Measurements from ENCODE around the gene MEMO1.
"Not testable (repeated sequence)": the region's sequence is repeated elsewhere in the genome, so short reads cannot be mapped to it uniquely, and the experiment has no call there.

The MEMO1 gene

GRCh38 chr2:31966402-31966801 is 44.4 kb downstream of the MEMO1 start:
- DNase-seq (ENCODE audit: low spot score); H3K14ac ChIP-seq (ENCODE audit: low read length); H3K79me1 ChIP-seq (ENCODE audit: low read depth, low read length); H3K9me3 ChIP-seq (replicated peaks in 1 of 2; ENCODE audit: control insufficient read depth in 2 of 2, insufficient read depth in 1 of 2, low read depth in 1 of 2, low read length in 2 of 2); H4K91ac ChIP-seq (ENCODE audit: low read depth, low read length, poor library complexity); H3K4ac ChIP-seq (ENCODE audit: low read length); H2BK15ac ChIP-seq (ENCODE audit: low read length); H2BK12ac ChIP-seq (ENCODE audit: low read length); H3K4me2 ChIP-seq (ENCODE audit: insufficient read depth, low read length, poor library complexity, severe bottlenecking); H3K18ac ChIP-seq (ENCODE audit: low read length); H3K27me3 ChIP-seq (ENCODE audit: control insufficient read depth in 3 of 3, insufficient read depth in 3 of 3, low read depth in 1 of 3, low read length in 3 of 3); H3K23ac ChIP-seq (ENCODE audit: low read depth, low read length, poor library complexity); H2BK5ac ChIP-seq (ENCODE audit: low read length); H3K4me3 ChIP-seq (ENCODE audit: low read length in 2 of 2); H4K8ac ChIP-seq (ENCODE audit: low read depth, low read length); H3K27ac ChIP-seq (replicated peaks; ENCODE audit: low read length); H3K9ac ChIP-seq (ENCODE audit: low read depth, low read length, poor library complexity); H2AFZ ChIP-seq (ENCODE audit: low read length); H2BK120ac ChIP-seq (ENCODE audit: low read depth, low read length); H3K36me3 ChIP-seq (replicated peaks in 1 of 2; ENCODE audit: control insufficient read depth in 2 of 2, insufficient read depth in 2 of 2, low read length in 2 of 2); H3K4me1 ChIP-seq (ENCODE audit: control insufficient read depth in 2 of 2, insufficient read depth in 1 of 2, low read depth in 1 of 2, low read length in 2 of 2); H2AK5ac ChIP-seq (ENCODE audit: low read depth, low read length): not testable (repeated sequence)
- no CpG with 5 or more reads among the region's 6 CpGs for WGBS, 2 donors (ENCODE audit: extremely low coverage in 2 of 2, insufficient read length in 2 of 2, insufficient replicate concordance in 1 of 2)

- H3K18ac ChIP-seq (ENCODE audit: low read length) = no peak overlapping the region
- no peaks in the 10 kb centered on the region for H3K27me3 ChIP-seq (ENCODE audit: control insufficient read depth in 3 of 3, insufficient read depth in 3 of 3, low read depth in 1 of 3, low read length in 3 of 3)
- H4K91ac ChIP-seq (ENCODE audit: low read depth, low read length, poor library complexity) = no peak overlapping the region
- H3K79me1 ChIP-seq (ENCODE audit: low read depth, low read length) = no peaks in the 10 kb centered on the region
- H2AK5ac ChIP-seq (ENCODE audit: low read depth, low read length) = no peak overlapping the region
- no peak overlapping the region for H3K4me2 ChIP-seq (ENCODE audit: insufficient read depth, low read length, poor library complexity, severe bottlenecking)
- H2BK120ac ChIP-seq (ENCODE audit: low read depth, low read length) = no peak overlapping the region
- no peak overlapping the region for H3K14ac ChIP-seq (ENCODE audit: low read length)
- no peak overlapping the region for H3K27ac ChIP-seq (replicated peaks; ENCODE audit: low read length)
- no peak overlapping the region for H3K9ac ChIP-seq (ENCODE audit: low read depth, low read length, poor library complexity)
- H2AFZ ChIP-seq (ENCODE audit: low read length) = no peak overlapping the region
- H3K23ac ChIP-seq (ENCODE audit: low read depth, low read length, poor library complexity) = no peak overlapping the region
- H2BK15ac ChIP-seq (ENCODE audit: low read length) = no peak overlapping the region
- DNase-seq (ENCODE audit: low spot score) = no peak
- H2BK12ac ChIP-seq (ENCODE audit: low read length) = no peak overlapping the region
- H4K8ac ChIP-seq (ENCODE audit: low read depth, low read length) = no peak overlapping the region
- no peak overlapping the region for H3K4ac ChIP-seq (ENCODE audit: low read length)
- H3K4me3 ChIP-seq (ENCODE audit: low read length in 2 of 2) = no peak overlapping the region
- H2BK5ac ChIP-seq (ENCODE audit: low read length) = no peak overlapping the region
- no CpG with 5 or more reads among the region's 5 CpGs for WGBS, 2 donors (ENCODE audit: extremely low coverage in 2 of 2, insufficient read length in 2 of 2, insufficient replicate concordance in 1 of 2)
- H3K4me1 ChIP-seq (ENCODE audit: control insufficient read depth in 2 of 2, insufficient read depth in 1 of 2, low read depth in 1 of 2, low read length in 2 of 2) = peaks cover 3 to 5% of the 10 kb centered on the region in 2 donors
- no peaks in the 10 kb centered on the region for H3K9me3 ChIP-seq (replicated peaks in 1 of 2; ENCODE audit: control insufficient read depth in 2 of 2, insufficient read depth in 1 of 2, low read depth in 1 of 2, low read length in 2 of 2)
- peaks cover 0 to 5% of the 10 kb centered on the region in 2 donors for H3K36me3 ChIP-seq (replicated peaks in 1 of 2; ENCODE audit: control insufficient read depth in 2 of 2, insufficient read depth in 2 of 2, low read length in 2 of 2)
Measured at GRCh38 chr2:31965094-31965493, 45.7 kb downstream of the MEMO1 start.

- H2AFZ ChIP-seq (ENCODE audit: low read length) = no peak overlapping the region
Measured at GRCh38 chr2:31962757-31963361, 47.9 kb downstream of the MEMO1 start.

DNA sequence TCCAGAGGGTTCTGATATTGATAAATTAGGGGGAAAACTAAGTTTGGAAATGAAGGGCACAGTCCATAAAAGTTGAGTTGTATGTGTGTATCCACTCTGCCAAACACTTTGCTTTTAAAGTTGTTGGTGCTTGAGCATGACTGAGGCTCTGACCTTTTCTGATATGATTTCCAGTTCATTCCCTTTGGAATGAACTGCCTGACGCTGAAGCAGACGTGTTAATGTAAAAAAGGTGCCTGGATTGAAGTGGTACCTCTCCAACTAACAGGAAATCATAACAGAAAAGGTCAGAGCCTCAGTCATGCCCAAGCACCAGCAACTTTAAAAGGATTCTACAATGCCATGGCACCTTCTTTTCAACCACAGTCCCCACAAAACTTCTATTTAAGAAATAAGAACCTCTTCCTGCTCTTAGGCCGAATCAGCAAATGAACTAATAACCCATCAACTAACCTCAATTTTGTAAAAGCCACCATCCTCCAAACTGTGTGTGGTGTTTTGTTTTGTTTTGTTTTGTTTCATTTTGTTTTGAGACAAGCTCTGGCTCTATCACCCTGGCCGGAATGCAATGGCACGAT is 52.6 kb downstream of the MEMO1 start:
- Histone ChIP-seq H3K4me1 (ENCODE audit: control insufficient read depth in 2 of 2, insufficient read depth in 1 of 2, low read depth in 1 of 2, low read length in 2 of 2) (no peaks in the 10 kb centered on the region), H4K8ac (ENCODE audit: low read depth, low read length) (no peak overlapping the region), H3K27ac (replicated peaks; ENCODE audit: low read length) (no peak overlapping the region), H3K36me3 (replicated peaks in 1 of 2; ENCODE audit: control insufficient read depth in 2 of 2, insufficient read depth in 2 of 2, low read length in 2 of 2) (peaks cover 0 to 10% of the 10 kb centered on the region in 2 donors), H3K4me2 (ENCODE audit: insufficient read depth, low read length, poor library complexity, severe bottlenecking) (no peak overlapping the region), H2BK12ac (ENCODE audit: low read length) (no peak overlapping the region), H2AFZ (ENCODE audit: low read length) (no peak overlapping the region), H3K79me1 (ENCODE audit: low read depth, low read length) (peaks cover 2% of the 10 kb centered on the region), H3K9me3 (replicated peaks in 1 of 2; ENCODE audit: control insufficient read depth in 2 of 2, insufficient read depth in 1 of 2, low read depth in 1 of 2, low read length in 2 of 2) (peaks cover 0 to 4% of the 10 kb centered on the region in 2 donors), H2BK5ac (ENCODE audit: low read length) (no peak overlapping the region), H3K18ac (ENCODE audit: low read length) (no peak overlapping the region), H4K91ac (ENCODE audit: low read depth, low read length, poor library complexity) (no peak overlapping the region), H3K4ac (ENCODE audit: low read length) (no peak overlapping the region), H3K9ac (ENCODE audit: low read depth, low read length, poor library complexity) (no peak overlapping the region), H2AK5ac (ENCODE audit: low read depth, low read length) (no peak overlapping the region), H3K14ac (ENCODE audit: low read length) (no peak overlapping the region), H3K27me3 (ENCODE audit: control insufficient read depth in 3 of 3, insufficient read depth in 3 of 3, low read depth in 1 of 3, low read length in 3 of 3) (no peaks in the 10 kb centered on the region), H3K23ac (ENCODE audit: low read depth, low read length, poor library complexity) (no peak overlapping the region), H2BK15ac (ENCODE audit: low read length) (no peak overlapping the region), H2BK120ac (ENCODE audit: low read depth, low read length) (no peak overlapping the region), H3K4me3 (ENCODE audit: low read length in 2 of 2) (no peak overlapping the region)
- DNase-seq (ENCODE audit: low spot score) = no peak
- no CpG with 5 or more reads among the region's 5 CpGs for WGBS, 2 donors (ENCODE audit: extremely low coverage in 2 of 2, insufficient read length in 2 of 2, insufficient replicate concordance in 1 of 2)

More at GRCh38 chr2:31962757-31963361, 47.9 kb downstream of the MEMO1 start:
- H2BK120ac ChIP-seq (ENCODE audit: low read depth, low read length) = no peak overlapping the region
- no peak overlapping the region for H3K23ac ChIP-seq (ENCODE audit: low read depth, low read length, poor library complexity)
- no peak overlapping the region for H3K9ac ChIP-seq (ENCODE audit: low read depth, low read length, poor library complexity)
- H3K4me3 ChIP-seq (ENCODE audit: low read length in 2 of 2) = no peak overlapping the region
- no peak overlapping the region for H4K91ac ChIP-seq (ENCODE audit: low read depth, low read length, poor library complexity)
- H2AK5ac ChIP-seq (ENCODE audit: low read depth, low read length) = no peak overlapping the region
- H3K18ac ChIP-seq (ENCODE audit: low read length) = no peak overlapping the region
- H3K4me2 ChIP-seq (ENCODE audit: insufficient read depth, low read length, poor library complexity, severe bottlenecking) = no peak overlapping the region
- no peak overlapping the region for H3K14ac ChIP-seq (ENCODE audit: low read length)
- H4K8ac ChIP-seq (ENCODE audit: low read depth, low read length) = no peak overlapping the region
- no peaks in the 10 kb centered on the region for H3K79me1 ChIP-seq (ENCODE audit: low read depth, low read length)
- no peak overlapping the region for H2BK15ac ChIP-seq (ENCODE audit: low read length)
- no peak overlapping the region for H2BK12ac ChIP-seq (ENCODE audit: low read length)
- no peak overlapping the region for H2BK5ac ChIP-seq (ENCODE audit: low read length)
- H3K27me3 ChIP-seq (ENCODE audit: control insufficient read depth in 3 of 3, insufficient read depth in 3 of 3, low read depth in 1 of 3, low read length in 3 of 3) = no peaks in the 10 kb centered on the region
- no peak for DNase-seq (ENCODE audit: low spot score)
- H3K4me1 ChIP-seq (ENCODE audit: control insufficient read depth in 2 of 2, insufficient read depth in 1 of 2, low read depth in 1 of 2, low read length in 2 of 2) = no peaks in the 10 kb centered on the region
- H3K27ac ChIP-seq (replicated peaks; ENCODE audit: low read length) = no peak overlapping the region
- no peak overlapping the region for H3K4ac ChIP-seq (ENCODE audit: low read length)
- WGBS, 2 donors (ENCODE audit: extremely low coverage in 2 of 2, insufficient read length in 2 of 2, insufficient replicate concordance in 1 of 2) = no CpG with 5 or more reads among the region's 2 CpGs
- peaks cover 0 to 5% of the 10 kb centered on the region in 2 donors for H3K36me3 ChIP-seq (replicated peaks in 1 of 2; ENCODE audit: control insufficient read depth in 2 of 2, insufficient read depth in 2 of 2, low read length in 2 of 2)
- H3K9me3 ChIP-seq (replicated peaks in 1 of 2; ENCODE audit: control insufficient read depth in 2 of 2, insufficient read depth in 1 of 2, low read depth in 1 of 2, low read length in 2 of 2) = peaks cover 0 to 4% of the 10 kb centered on the region in 2 donors
